Measurements from ENCODE around the gene RABGEF1. TPM values are rescaled to one million over a fixed set of nuclear protein-coding genes. Genes with fewer than 3 reads are reported as not detected.
"Not testable (repeated sequence)": the region's sequence is repeated elsewhere in the genome, so short reads cannot be mapped to it uniquely, and the experiment has no call there.

RABGEF1 gene
- total RNA-seq, 1 donor from 2014 or later, result 33.2 TPM

DNA sequence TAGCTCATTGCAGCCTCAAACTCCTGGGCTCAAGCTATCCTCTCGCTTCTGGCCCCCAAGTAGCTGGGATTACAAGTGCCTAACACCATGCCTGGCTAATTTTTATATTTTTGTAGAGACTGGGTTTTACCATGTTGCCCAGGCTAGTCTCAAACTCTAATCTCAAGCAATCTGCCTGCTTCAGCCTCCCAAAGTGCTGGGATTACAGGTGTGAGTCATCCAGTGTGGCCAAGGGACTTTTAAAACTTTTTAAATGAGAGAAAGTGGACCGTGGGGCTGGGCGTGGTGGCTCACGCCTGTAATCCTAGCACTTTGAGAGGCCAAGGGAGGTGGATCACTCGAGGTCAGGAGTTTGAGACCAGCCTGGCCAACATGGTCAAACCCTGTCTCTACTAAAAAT lies 44.4 kb upstream of the RABGEF1 start:
- not testable (repeated sequence) for H3K27me3 ChIP-seq (ENCODE audit: insufficient read depth, low read length); H2AFZ ChIP-seq (ENCODE audit: low read depth, low read length); H3K4me3 Mint-ChIP-seq (ENCODE audit: unreplicated experiment); H3K27me3 Mint-ChIP-seq (ENCODE audit: low read depth, unreplicated experiment); H3K9me3 Mint-ChIP-seq (ENCODE audit: unreplicated experiment); H3K36me3 ChIP-seq (ENCODE audit: insufficient read depth, low read length); H4K20me1 ChIP-seq (ENCODE audit: insufficient read depth, low read length); H3K9ac ChIP-seq (ENCODE audit: low read length); DNase-seq (ENCODE audit: low read depth); H3K4me1 ChIP-seq (ENCODE audit: insufficient read depth, low read length); H3K9me3 ChIP-seq (ENCODE audit: insufficient read depth, low read depth, low read length); H3K4me1 Mint-ChIP-seq (ENCODE audit: low read depth, unreplicated experiment); FAIRE-seq; H3K27ac ChIP-seq (ENCODE audit: low read depth, low read length); H3K4me3 ChIP-seq (ENCODE audit: insufficient read depth, low read depth, low read length); H3K4me2 ChIP-seq (ENCODE audit: low read length)
- peaks cover 11% of the 10 kb centered on the region for H3K36me3 Mint-ChIP-seq (ENCODE audit: low read depth, unreplicated experiment)
- H3K27ac Mint-ChIP-seq (ENCODE audit: unreplicated experiment), result peak overlapping the region; percentile 18
- H3K79me2 ChIP-seq (ENCODE audit: insufficient read depth, low read length), result peaks cover 11% of the 10 kb centered on the region

DNA sequence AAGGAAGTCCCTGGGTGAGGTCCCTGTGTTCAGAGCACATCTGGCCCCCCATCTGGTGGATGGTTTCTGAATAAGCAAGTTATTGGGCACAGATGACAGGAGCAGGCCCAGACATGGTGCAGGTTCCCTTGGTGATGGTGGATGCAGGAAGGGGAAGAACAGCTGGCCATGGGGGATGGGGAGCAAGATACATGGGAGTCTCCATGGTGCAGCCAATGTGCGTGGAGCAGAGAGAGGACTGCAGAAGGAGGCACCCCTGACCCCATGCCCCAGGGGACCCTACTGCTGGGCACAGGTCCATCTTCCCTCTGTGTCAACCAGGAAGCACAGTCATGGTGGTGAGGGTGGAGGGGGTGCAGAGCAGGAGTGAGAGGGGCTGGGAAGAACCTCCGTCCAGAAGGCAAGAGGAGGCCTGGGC lies 43.8 kb upstream of the RABGEF1 start:
- Mint-ChIP-seq H3K36me3 (ENCODE audit: low read depth, unreplicated experiment) (peaks cover 14% of the 10 kb centered on the region), H3K27ac (ENCODE audit: unreplicated experiment) (no peak overlapping the region), H3K27me3 (ENCODE audit: low read depth, unreplicated experiment) (no peaks in the 10 kb centered on the region), H3K4me3 (ENCODE audit: unreplicated experiment) (no peak overlapping the region), H3K9me3 (ENCODE audit: unreplicated experiment) (no peaks in the 10 kb centered on the region), H3K4me1 (ENCODE audit: low read depth, unreplicated experiment) (peaks cover 2% of the 10 kb centered on the region)
- H3K4me1 ChIP-seq (ENCODE audit: insufficient read depth, low read length), result peaks cover 9% of the 10 kb centered on the region
- peaks cover 7% of the 10 kb centered on the region for H4K20me1 ChIP-seq (ENCODE audit: insufficient read depth, low read length)
- TF ChIP-seq, protein P1, sequence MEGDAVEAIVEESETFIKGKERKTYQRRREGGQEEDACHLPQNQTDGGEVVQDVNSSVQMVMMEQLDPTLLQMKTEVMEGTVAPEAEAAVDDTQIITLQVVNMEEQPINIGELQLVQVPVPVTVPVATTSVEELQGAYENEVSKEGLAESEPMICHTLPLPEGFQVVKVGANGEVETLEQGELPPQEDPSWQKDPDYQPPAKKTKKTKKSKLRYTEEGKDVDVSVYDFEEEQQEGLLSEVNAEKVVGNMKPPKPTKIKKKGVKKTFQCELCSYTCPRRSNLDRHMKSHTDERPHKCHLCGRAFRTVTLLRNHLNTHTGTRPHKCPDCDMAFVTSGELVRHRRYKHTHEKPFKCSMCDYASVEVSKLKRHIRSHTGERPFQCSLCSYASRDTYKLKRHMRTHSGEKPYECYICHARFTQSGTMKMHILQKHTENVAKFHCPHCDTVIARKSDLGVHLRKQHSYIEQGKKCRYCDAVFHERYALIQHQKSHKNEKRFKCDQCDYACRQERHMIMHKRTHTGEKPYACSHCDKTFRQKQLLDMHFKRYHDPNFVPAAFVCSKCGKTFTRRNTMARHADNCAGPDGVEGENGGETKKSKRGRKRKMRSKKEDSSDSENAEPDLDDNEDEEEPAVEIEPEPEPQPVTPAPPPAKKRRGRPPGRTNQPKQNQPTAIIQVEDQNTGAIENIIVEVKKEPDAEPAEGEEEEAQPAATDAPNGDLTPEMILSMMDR (IDR thresholded peaks at IDR 0.05; ENCODE audit: insufficient read depth, low read depth, low read length), result no peak
- TF ChIP-seq EZH2 (IDR thresholded peaks at IDR 0.05; ENCODE audit: insufficient read depth, low read length), result no peak
- no peak overlapping the region for H3K4me3 ChIP-seq (ENCODE audit: insufficient read depth, low read depth, low read length)
- FAIRE-seq, result no peak
- peaks cover 5% of the 10 kb centered on the region for H3K79me2 ChIP-seq (ENCODE audit: insufficient read depth, low read length)
- no peak overlapping the region for H2AFZ ChIP-seq (ENCODE audit: low read depth, low read length)
- H3K9ac ChIP-seq (ENCODE audit: low read length), result no peak overlapping the region
- no peaks in the 10 kb centered on the region for H3K9me3 ChIP-seq (ENCODE audit: insufficient read depth, low read depth, low read length)
- no peak overlapping the region for H3K4me2 ChIP-seq (ENCODE audit: low read length)
- no peak for DNase-seq (ENCODE audit: low read depth)
- no peak overlapping the region for H3K27ac ChIP-seq (ENCODE audit: low read depth, low read length)
- H3K36me3 ChIP-seq (ENCODE audit: insufficient read depth, low read length), result no peaks in the 10 kb centered on the region
- no peaks in the 10 kb centered on the region for H3K27me3 ChIP-seq (ENCODE audit: insufficient read depth, low read length)

DNA sequence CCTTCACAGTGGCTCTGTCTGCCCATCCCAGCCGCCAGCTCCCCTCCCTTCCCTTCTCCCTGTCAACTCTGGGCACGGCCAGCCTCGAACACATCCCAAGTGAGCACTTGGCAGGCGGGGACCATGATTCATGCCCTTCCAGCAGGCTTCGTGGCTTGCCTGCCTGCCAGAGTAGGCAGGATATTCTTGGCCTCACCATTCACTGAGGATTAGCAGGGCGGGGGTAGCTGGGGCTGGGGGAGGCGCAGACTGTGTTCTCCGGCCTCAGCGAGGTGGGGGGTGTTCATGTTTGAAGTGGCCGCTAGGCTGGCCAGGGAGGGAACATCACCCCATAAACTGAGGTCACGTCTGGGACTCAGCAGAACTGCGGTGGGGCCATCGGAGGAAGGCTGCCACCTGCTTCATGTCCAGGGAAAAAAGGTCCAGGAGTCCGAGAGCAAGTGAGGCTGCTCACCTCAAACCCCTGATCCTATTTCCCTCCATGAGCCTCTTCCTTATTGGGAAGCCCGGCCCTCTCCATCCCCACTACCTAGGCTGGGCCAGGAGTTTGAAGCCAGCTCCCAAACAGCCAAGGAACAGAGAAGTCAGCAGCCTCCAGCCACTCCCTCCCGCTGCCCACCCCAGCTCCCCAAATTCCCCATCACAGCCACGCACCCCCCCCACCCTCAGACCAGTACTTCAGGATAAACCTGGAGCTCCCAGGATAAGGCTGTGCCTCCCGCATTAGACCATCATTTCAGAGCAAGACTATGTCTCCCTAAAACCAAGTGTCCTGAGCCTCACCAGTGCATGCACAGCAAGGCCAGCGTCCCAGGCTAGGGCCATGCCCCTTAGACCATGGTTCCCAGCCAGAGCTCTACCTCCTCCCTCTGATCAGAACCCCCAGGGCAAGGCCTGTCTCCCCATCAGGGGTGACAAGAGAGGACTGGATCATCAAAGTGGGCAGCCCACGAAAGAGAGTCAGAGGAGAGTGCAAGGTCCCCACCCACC lies 42.8 kb upstream of the RABGEF1 start:
- Histone ChIP-seq H3K9ac (ENCODE audit: low read length) (no peak overlapping the region), H3K36me3 (ENCODE audit: insufficient read depth, low read length) (no peaks in the 10 kb centered on the region), H3K9me3 (ENCODE audit: insufficient read depth, low read depth, low read length) (no peaks in the 10 kb centered on the region), H2AFZ (ENCODE audit: low read depth, low read length) (no peak overlapping the region), H3K27me3 (ENCODE audit: insufficient read depth, low read length) (no peaks in the 10 kb centered on the region), H4K20me1 (ENCODE audit: insufficient read depth, low read length) (peaks cover 7% of the 10 kb centered on the region), H3K4me1 (ENCODE audit: insufficient read depth, low read length) (peaks cover 9% of the 10 kb centered on the region), H3K4me3 (ENCODE audit: insufficient read depth, low read depth, low read length) (no peak overlapping the region), H3K79me2 (ENCODE audit: insufficient read depth, low read length) (no peaks in the 10 kb centered on the region), H3K27ac (ENCODE audit: low read depth, low read length) (no peak overlapping the region), H3K4me2 (ENCODE audit: low read length) (no peak overlapping the region)
- H3K4me1 Mint-ChIP-seq (ENCODE audit: low read depth, unreplicated experiment), result peaks cover 2% of the 10 kb centered on the region
- no peaks in the 10 kb centered on the region for H3K27me3 Mint-ChIP-seq (ENCODE audit: low read depth, unreplicated experiment)
- DNase-seq (ENCODE audit: low read depth) (peak; percentile 52), FAIRE-seq (no peak)
- H3K9me3 Mint-ChIP-seq (ENCODE audit: unreplicated experiment), result no peaks in the 10 kb centered on the region
- TF ChIP-seq EZH2 (IDR thresholded peaks at IDR 0.05; ENCODE audit: insufficient read depth, low read length), result no peak
- TF ChIP-seq, protein P1 (IDR thresholded peaks at IDR 0.05; ENCODE audit: insufficient read depth, low read depth, low read length), result no peak
- peaks cover 16% of the 10 kb centered on the region for H3K36me3 Mint-ChIP-seq (ENCODE audit: low read depth, unreplicated experiment)
- no peak overlapping the region for H3K4me3 Mint-ChIP-seq (ENCODE audit: unreplicated experiment)
- H3K27ac Mint-ChIP-seq (ENCODE audit: unreplicated experiment), result peak overlapping the region; percentile 41

Data from astrocyte (in vitro differentiated cells and primary cell).